KMS-11 (cell line): Measurements from ENCODE around the gene ATP2A2.

Experiments used
- H2AFZ ChIP-seq: fragments of 200-600 bp; sonication (generic); 2 replicates; pipeline ENCODE4 v1.6.1; 2016; ENCODE audit warnings: antibody characterized with exemption, mixed run types, low read depth
- H3K27ac ChIP-seq: fragments of 200-600 bp; sonication (generic); 2 replicates; pipeline ENCODE4 v1.6.1; 2016; ENCODE audit warnings: mild to moderate bottlenecking, mixed run types
- H3K27me3 ChIP-seq: fragments of 200-600 bp; sonication (generic); 2 replicates; pipeline ENCODE4 v1.6.1; 2017; ENCODE audit warnings: mild to moderate bottlenecking, low read depth, mixed run types, moderate library complexity; ENCODE audit not compliant: insufficient read depth
- H3K36me3 ChIP-seq: fragments of 200-600 bp; sonication (generic); 2 replicates; pipeline ENCODE4 v1.6.1; 2017; ENCODE audit warnings: mild to moderate bottlenecking, mixed run types; ENCODE audit not compliant: insufficient read depth
- H3K4me1 ChIP-seq: fragments of 200-600 bp; sonication (generic); 2 replicates; pipeline ENCODE4 v1.6.1; 2016; ENCODE audit warnings: mild to moderate bottlenecking, low read depth, mixed run types; ENCODE audit not compliant: poor library complexity, severe bottlenecking
- H3K4me2 ChIP-seq: fragments of 200-600 bp; sonication (generic); 2 replicates; pipeline ENCODE4 v1.7.0; 2016; ENCODE audit warnings: mild to moderate bottlenecking, mixed run types
- H3K4me3 ChIP-seq: fragments of 200-600 bp; sonication (generic); IDR thresholded peaks from 2 replicates; pipeline ENCODE4 v1.6.1; 2017; ENCODE audit warnings: low read depth, low read length, mixed read lengths; ENCODE audit not compliant: insufficient read depth
- H3K79me2 ChIP-seq: fragments of 200-600 bp; sonication (generic); 2 replicates; pipeline ENCODE4 v1.6.1; 2016; ENCODE audit warnings: low read depth, mixed run types; ENCODE audit not compliant: insufficient read depth
- H3K9ac ChIP-seq: fragments of 200-600 bp; sonication (generic); 2 replicates; pipeline ENCODE4 v1.6.1; 2016; ENCODE audit warnings: mild to moderate bottlenecking, mixed run types
- H4K20me1 ChIP-seq: fragments of 200-600 bp; sonication (generic); 2 replicates; pipeline ENCODE4 v1.6.1; 2016; ENCODE audit warnings: mild to moderate bottlenecking, mixed run types; ENCODE audit not compliant: insufficient read depth
- TF ChIP-seq, protein P1 (sequence below): fragments of 200-600 bp; sonication (generic); conservative IDR thresholded peaks from 2 replicates; pipeline ENCODE4 v1.6.1; 2017; ENCODE audit warnings: low read depth, mild to moderate bottlenecking, antibody characterized with exemption, low read length, moderate library complexity, mixed read lengths

ATP2A2 gene

DNA sequence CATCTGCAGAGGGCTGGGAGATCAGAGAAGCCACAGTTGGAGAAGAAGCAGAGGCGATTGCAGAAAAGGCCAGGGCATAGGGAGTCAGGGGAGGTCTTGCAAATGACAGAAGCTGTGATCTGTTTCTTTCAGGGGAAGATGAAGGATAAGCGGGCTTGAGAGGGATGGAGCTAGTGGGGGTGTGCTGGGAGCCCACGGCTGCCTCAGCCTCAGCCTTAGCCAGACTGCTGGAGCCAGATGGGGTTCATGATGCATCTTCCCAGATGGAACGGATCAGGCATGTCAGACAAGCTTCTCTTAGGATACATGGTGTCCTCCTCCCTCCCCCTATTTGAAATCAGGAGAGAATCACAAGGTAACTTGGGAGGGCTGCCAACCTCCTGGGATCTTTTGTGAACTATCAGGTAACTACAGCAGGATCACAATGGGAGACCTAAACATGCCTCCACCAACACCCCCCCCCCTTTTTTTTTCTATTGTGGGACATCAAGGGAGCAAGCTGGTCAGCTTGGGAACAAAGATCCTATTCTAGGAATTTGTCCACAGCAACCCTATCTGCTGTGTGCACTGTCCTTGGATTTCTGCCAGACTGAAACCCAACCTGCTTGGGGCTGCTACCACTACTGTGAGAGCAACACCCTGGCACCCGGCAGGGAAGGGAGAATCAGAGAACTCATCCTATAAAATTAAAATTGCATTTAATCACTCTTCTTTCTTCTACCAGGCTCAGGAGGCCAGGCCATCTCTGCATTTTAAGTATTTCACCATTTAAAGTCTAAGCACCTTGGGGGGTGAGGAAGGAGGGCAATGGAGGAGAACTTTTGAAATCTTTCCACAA, 10.7 kb upstream of the ATP2A2 start:
- Histone ChIP-seq H3K36me3 (no peaks in the 10 kb centered on the region), H3K27me3 (no peaks in the 10 kb centered on the region), H3K4me2 (no peak overlapping the region), H3K9ac (no peak overlapping the region), H3K27ac (no peak overlapping the region), H4K20me1 (no peaks in the 10 kb centered on the region), H2AFZ (no peak overlapping the region), H3K4me3 (no peak overlapping the region), H3K79me2 (no peaks in the 10 kb centered on the region), H3K4me1 (no peaks in the 10 kb centered on the region)
- TF ChIP-seq, protein P1, sequence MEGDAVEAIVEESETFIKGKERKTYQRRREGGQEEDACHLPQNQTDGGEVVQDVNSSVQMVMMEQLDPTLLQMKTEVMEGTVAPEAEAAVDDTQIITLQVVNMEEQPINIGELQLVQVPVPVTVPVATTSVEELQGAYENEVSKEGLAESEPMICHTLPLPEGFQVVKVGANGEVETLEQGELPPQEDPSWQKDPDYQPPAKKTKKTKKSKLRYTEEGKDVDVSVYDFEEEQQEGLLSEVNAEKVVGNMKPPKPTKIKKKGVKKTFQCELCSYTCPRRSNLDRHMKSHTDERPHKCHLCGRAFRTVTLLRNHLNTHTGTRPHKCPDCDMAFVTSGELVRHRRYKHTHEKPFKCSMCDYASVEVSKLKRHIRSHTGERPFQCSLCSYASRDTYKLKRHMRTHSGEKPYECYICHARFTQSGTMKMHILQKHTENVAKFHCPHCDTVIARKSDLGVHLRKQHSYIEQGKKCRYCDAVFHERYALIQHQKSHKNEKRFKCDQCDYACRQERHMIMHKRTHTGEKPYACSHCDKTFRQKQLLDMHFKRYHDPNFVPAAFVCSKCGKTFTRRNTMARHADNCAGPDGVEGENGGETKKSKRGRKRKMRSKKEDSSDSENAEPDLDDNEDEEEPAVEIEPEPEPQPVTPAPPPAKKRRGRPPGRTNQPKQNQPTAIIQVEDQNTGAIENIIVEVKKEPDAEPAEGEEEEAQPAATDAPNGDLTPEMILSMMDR: no peak

- no peak overlapping the region for H3K4me2 ChIP-seq
- no peaks in the 10 kb centered on the region for H3K79me2 ChIP-seq
- no peaks in the 10 kb centered on the region for H3K36me3 ChIP-seq
- H3K27ac ChIP-seq: no peak overlapping the region
- TF ChIP-seq, protein P1: no peak
- H2AFZ ChIP-seq: no peak overlapping the region
- no peaks in the 10 kb centered on the region for H4K20me1 ChIP-seq
- no peak overlapping the region for H3K4me3 ChIP-seq
- no peak overlapping the region for H3K9ac ChIP-seq
- H3K27me3 ChIP-seq: no peaks in the 10 kb centered on the region
- no peaks in the 10 kb centered on the region for H3K4me1 ChIP-seq
Measured at GRCh38 chr12:110271015-110271414, 10.0 kb upstream of the ATP2A2 start.

DNA sequence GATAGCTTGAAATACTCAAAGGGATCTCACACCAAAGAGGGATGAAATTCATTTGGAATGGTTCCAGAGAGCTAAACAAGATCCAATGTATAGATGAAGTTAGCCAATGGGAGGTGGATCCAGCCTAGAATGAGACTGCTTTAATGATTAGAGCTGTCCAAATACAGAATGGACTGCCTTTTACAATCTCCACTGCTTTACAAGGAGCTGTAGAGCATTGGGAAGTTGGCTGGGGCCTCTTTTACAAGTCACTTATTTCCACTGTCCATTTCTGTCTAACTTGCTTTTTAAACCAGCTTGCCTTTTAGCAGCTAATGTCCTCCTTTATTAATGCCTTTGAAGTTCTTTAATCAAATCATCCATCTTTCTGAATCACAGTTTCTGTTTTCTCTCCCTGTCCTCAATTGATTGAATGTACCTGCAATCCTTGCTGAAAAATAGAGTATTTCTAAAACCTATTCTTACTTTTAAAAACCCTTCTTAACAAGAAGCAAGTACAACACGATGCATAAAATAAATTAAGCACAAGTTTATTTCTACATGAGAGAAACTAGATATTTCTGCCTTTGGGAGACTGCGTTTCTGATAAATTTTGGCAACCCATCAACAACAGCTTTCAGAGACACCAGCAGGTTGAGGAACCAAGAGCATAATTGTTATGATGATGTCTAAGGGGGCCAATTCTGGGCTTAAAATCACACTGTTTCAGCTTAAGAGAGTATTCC, 3.4 kb upstream of the ATP2A2 start:
- Histone ChIP-seq H2AFZ (no peak overlapping the region), H3K4me3 (no peak overlapping the region), H3K4me1 (peaks cover 8% of the 10 kb centered on the region), H3K4me2 (no peak overlapping the region), H3K36me3 (no peaks in the 10 kb centered on the region), H3K9ac (no peak overlapping the region), H3K79me2 (peaks cover 12% of the 10 kb centered on the region), H3K27ac (no peak overlapping the region), H4K20me1 (0 out of 2 replicates have a peak, but pooled peaks cover 4% of the 10 kb centered on the region), H3K27me3 (no peaks in the 10 kb centered on the region)
- TF ChIP-seq, protein P1: no peak

- TF ChIP-seq, protein P1: no peak
- H3K4me1 ChIP-seq: peaks cover 9% of the 10 kb centered on the region
- 0 out of 2 replicates have a peak, but pooled peaks cover 9% of the 10 kb centered on the region for H4K20me1 ChIP-seq
- peaks cover 17% of the 10 kb centered on the region for H3K79me2 ChIP-seq
- no peak overlapping the region for H3K9ac ChIP-seq
- H3K27me3 ChIP-seq: no peaks in the 10 kb centered on the region
- H2AFZ ChIP-seq: no peak overlapping the region
- no peaks in the 10 kb centered on the region for H3K36me3 ChIP-seq
- H3K27ac ChIP-seq: no peak overlapping the region
- no peak overlapping the region for H3K4me3 ChIP-seq
- H3K4me2 ChIP-seq: no peak overlapping the region
Measured at GRCh38 chr12:110278255-110278536, 2.9 kb upstream of the ATP2A2 start.
